Neural progenitor cell (in vitro differentiated cells): ENCODE results near the gene ARHGAP45. TPM values are rescaled to one million over a fixed set of nuclear protein-coding genes. Genes with fewer than 3 reads are reported as not detected.
A peak's percentile ranks its signal among the peaks of the same experiment; 100 is the strongest.

Experiments
- DNase-seq: peaks from one replicate; pipeline ENCODE4 v3.0.0-alpha.2; 2016; ENCODE audit warnings: low spot score
- H2AFZ ChIP-seq: fragments of 200-600 bp; sonication (generic); replicated peaks from 2 replicates; pipeline ENCODE4 v1.6.1; 2016; ENCODE audit warnings: antibody characterized with exemption
- H3F3A ChIP-seq: fragments of 200-600 bp; sonication (generic); 2 replicates; pipeline ENCODE4 v1.6.1; 2016; ENCODE audit warnings: antibody characterized with exemption, low read depth
- H3K27ac ChIP-seq: fragments of 200-600 bp; sonication (generic); 2 replicates; pipeline ENCODE4 v1.5.1; 2016; ENCODE audit warnings: mild to moderate bottlenecking
- H3K27me3 ChIP-seq: fragments of 200-600 bp; sonication (generic); 2 replicates; pipeline ENCODE4 v1.6.1; 2016; ENCODE audit warnings: mild to moderate bottlenecking, moderate library complexity
- H3K36me3 ChIP-seq: fragments of 200-600 bp; sonication (generic); 2 replicates; pipeline ENCODE4 v1.5.1; 2016
- H3K4me1 ChIP-seq: fragments of 200-600 bp; sonication (generic); 2 replicates; pipeline ENCODE4 v1.6.1; 2016; ENCODE audit warnings: mixed run types
- H3K4me2 ChIP-seq: fragments of 200-600 bp; sonication (generic); 2 replicates; pipeline ENCODE4 v1.6.1; 2016
- H3K4me3 ChIP-seq: fragments of 200-600 bp; sonication (generic); 2 replicates; pipeline ENCODE4 v1.5.1; 2016
- H3K79me2 ChIP-seq: fragments of 200-600 bp; sonication (generic); 2 replicates; pipeline ENCODE4 v1.6.1; 2016; ENCODE audit warnings: low read depth
- H3K9ac ChIP-seq: fragments of 200-600 bp; sonication (generic); 2 replicates; pipeline ENCODE4 v1.6.1; 2016
- H3K9me3 ChIP-seq: fragments of 200-600 bp; sonication (generic); 2 replicates; pipeline ENCODE4 v1.5.1; 2016; ENCODE audit warnings: low read depth
- H4K20me1 ChIP-seq: fragments of 200-600 bp; sonication (generic); 2 replicates; pipeline ENCODE4 v1.6.1; 2016; ENCODE audit warnings: low read depth
- H3K27ac Mint-ChIP-seq: 3 replicates; pipeline ENCODE4 v1.8.0; 2021; ENCODE audit warnings: mixed read lengths
- H3K27me3 Mint-ChIP-seq: 2 replicates; pipeline ENCODE4 v1.8.0; 2022; ENCODE audit warnings: low read depth, mild to moderate bottlenecking, inconsistent platforms, moderate library complexity, mixed read lengths; ENCODE audit not compliant: insufficient read depth
- H3K36me3 Mint-ChIP-seq: 3 replicates; pipeline ENCODE4 v1.8.0; 2021; ENCODE audit warnings: mixed read lengths
- H3K4me1 Mint-ChIP-seq: 3 replicates; pipeline ENCODE4 v1.8.0; 2021; ENCODE audit warnings: mixed read lengths
- H3K4me3 Mint-ChIP-seq: 3 replicates; pipeline ENCODE4 v1.8.0; 2021; ENCODE audit warnings: mild to moderate bottlenecking, moderate library complexity, mixed read lengths
- H3K9me3 Mint-ChIP-seq: 3 replicates; pipeline ENCODE4 v1.8.0; 2020; ENCODE audit warnings: mixed read lengths
- CTCF ChIP-seq: fragments of 200-600 bp; sonication (generic); IDR thresholded peaks from 2 replicates; pipeline ENCODE4 v1.5.1; 2017; ENCODE audit warnings: antibody characterized with exemption, mild to moderate bottlenecking
- EZH2 ChIP-seq: fragments of 200-600 bp; sonication (generic); IDR thresholded peaks from 2 replicates; pipeline ENCODE4 v1.6.1; 2017; ENCODE audit warnings: antibody characterized with exemption, mild to moderate bottlenecking, moderate library complexity
- EZH2phosphoT487 ChIP-seq: fragments of 200-600 bp; sonication (generic); IDR thresholded peaks from 2 replicates; pipeline ENCODE4 v1.6.1; 2017; ENCODE audit warnings: antibody characterized with exemption
- total RNA-seq: library from RNA; depleted of rRNA; stranded (reverse); fragments of >200 nt; gene quantifications from 2 replicates; pipeline ENCODE4 v1.2.3, GENCODE V29; 2015; ENCODE audit warnings: low replicate concordance

Gene ARHGAP45
- total RNA-seq, 1 donor from 2014 or later: 9.6 TPM

- Histone ChIP-seq H3K4me2 (peak within 1 kb of the TSS; percentile 85), H3K36me3 (no peaks in the 10 kb centered on the region), H3K79me2 (peaks cover 16% of the 10 kb centered on the region), H3K27ac (peak within 1 kb of the TSS; percentile 90), H3K27me3 (no peaks in the 10 kb centered on the region), H4K20me1 (peaks cover 30% of the 10 kb centered on the region), H3K9me3 (no peaks in the 10 kb centered on the region), H2AFZ (no peak within 1 kb of the TSS), H3F3A (peaks cover 43% of the 10 kb centered on the region), H3K4me1 (peaks cover 8% of the 10 kb centered on the region), H3K4me3 (peak within 1 kb of the TSS; percentile 94), H3K9ac (peak within 1 kb of the TSS; percentile 60)
- Mint-ChIP-seq H3K27me3 (peaks cover 7% of the 10 kb centered on the region), H3K4me1 (peaks cover 23% of the 10 kb centered on the region), H3K4me3 (peak within 1 kb of the TSS; percentile 83), H3K36me3 (no peaks in the 10 kb centered on the region), H3K9me3 (no peaks in the 10 kb centered on the region), H3K27ac (no peak within 1 kb of the TSS)
- no peak for TF ChIP-seq EZH2phosphoT487
- peak; percentile 100 for DNase-seq
These were observed 36.8 kb downstream of the ARHGAP45 start, which contains the start of gene GPX4 for GRCh38 chr19:1103708-1104310. Gene GPX4, plus strand, starts transcription at chr19:1103994. Its CDS starts 50 bp downstream, at chr19:1104044.

- Histone ChIP-seq H3K27me3 (no peaks in the 10 kb centered on the region), H3K79me2 (peaks cover 16% of the 10 kb centered on the region), H3K27ac (peak overlapping the region; percentile 90), H3K36me3 (no peaks in the 10 kb centered on the region), H3K4me2 (peak overlapping the region; percentile 85), H3K4me1 (peaks cover 8% of the 10 kb centered on the region), H3K9ac (peak overlapping the region; percentile 60), H2AFZ (no peak overlapping the region), H3F3A (peaks cover 43% of the 10 kb centered on the region), H3K9me3 (no peaks in the 10 kb centered on the region), H4K20me1 (peaks cover 30% of the 10 kb centered on the region), H3K4me3 (peak overlapping the region; percentile 94)
- TF ChIP-seq EZH2phosphoT487: no peak
- TF ChIP-seq EZH2: peak; percentile 24
- no peak for TF ChIP-seq CTCF
- peaks cover 23% of the 10 kb centered on the region for H3K4me1 Mint-ChIP-seq
- peak overlapping the region; percentile 82 for H3K4me3 Mint-ChIP-seq
- H3K9me3 Mint-ChIP-seq: no peaks in the 10 kb centered on the region
- no peaks in the 10 kb centered on the region for H3K36me3 Mint-ChIP-seq
- H3K27ac Mint-ChIP-seq: no peak overlapping the region
- peaks cover 4% of the 10 kb centered on the region for H3K27me3 Mint-ChIP-seq
- peak; percentile 92 for DNase-seq
These were observed 37.5 kb downstream of the ARHGAP45 start for GRCh38 chr19:1104311-1105007.

GRCh38 chr19:1105008-1105872 lies 38.3 kb downstream of the ARHGAP45 start:
- Histone ChIP-seq H2AFZ (no peak overlapping the region), H3K79me2 (peaks cover 16% of the 10 kb centered on the region), H3K36me3 (no peaks in the 10 kb centered on the region), H3K27ac (peak overlapping the region; percentile 90), H3K9ac (peak overlapping the region; percentile 60), H3K9me3 (no peaks in the 10 kb centered on the region), H4K20me1 (peaks cover 30% of the 10 kb centered on the region), H3K27me3 (no peaks in the 10 kb centered on the region), H3K4me2 (peak overlapping the region; percentile 85), H3K4me1 (peaks cover 8% of the 10 kb centered on the region), H3K4me3 (peak overlapping the region; percentile 94), H3F3A (peaks cover 43% of the 10 kb centered on the region)
- Mint-ChIP-seq H3K27ac (no peak overlapping the region), H3K4me3 (peak overlapping the region; percentile 82), H3K4me1 (peaks cover 23% of the 10 kb centered on the region), H3K9me3 (no peaks in the 10 kb centered on the region), H3K36me3 (no peaks in the 10 kb centered on the region), H3K27me3 (peaks cover 4% of the 10 kb centered on the region)
- peak; percentile 77 for DNase-seq
- TF ChIP-seq EZH2 (no peak), CTCF (no peak), EZH2phosphoT487 (no peak)
